Sciatic nerve (tissue), 2 donors: ENCODE results near the gene NAGPA. TPM values are rescaled to one million over a fixed set of nuclear protein-coding genes. Genes with fewer than 3 reads are reported as not detected.
"Not testable (repeated sequence)": the region's sequence is repeated elsewhere in the genome, so short reads cannot be mapped to it uniquely, and the experiment has no call there.

ENCODE experiments used
- ATAC-seq: fragments of 200-7000 bp; cut with Tn5 transposase; one replicate; pipeline ENCODE4 v1.9.1; 2020; ENCODE audit warnings: mild to moderate bottlenecking, moderate library complexity
- DNase-seq: peaks from one replicate; pipeline ENCODE4 v3.0.0-alpha.2; 2020; ENCODE audit warnings: low spot score
- intact Hi-C: fragments of 100-400 bp; cut with DNase I; formaldehyde crosslinking; loops from one replicate; pipeline ENCODE4 v1.14.2; 2022
- total RNA-seq: library from RNA; stranded (reverse); fragmentation: NEBNext Ultra II Directional; extraction: Animal tissue kit (Norgen Biotek cat#: 25700); gene quantifications from one replicate; pipeline ENCODE4 v1.2.1, GENCODE V29; 2021
- donor health status: DM: no; HTN: no; CAD: no.
- donor health status: DM: no; HTN: no; CAD: no.

The NAGPA gene
- total RNA-seq, 1 donor from 2014 or later = 11.5 TPM

GRCh38 chr16:5064915-5065314 is 31.2 kb upstream of the NAGPA start:
- DNase-seq = peak; percentile 54
- ATAC-seq = no peak
- intact Hi-C loops = no loop called here

- no peak for ATAC-seq
- DNase-seq = peak; percentile 23
- intact Hi-C loops = no loop called here
Measured at GRCh38 chr16:5062790-5063765, 29.3 kb upstream of the NAGPA start.

GRCh38 chr16:5062051-5062450 is 28.3 kb upstream of the NAGPA start:
- no peak for DNase-seq
- ATAC-seq = no peak
- intact Hi-C loops = no loop called here

GRCh38 chr16:5060073-5060641 is 26.4 kb upstream of the NAGPA start:
- ATAC-seq = no peak
- DNase-seq = no peak
- intact Hi-C loops = no loop called here

- DNase-seq (no peak), ATAC-seq (no peak)
- intact Hi-C loops = no loop called here
Measured at GRCh38 chr16:5059386-5060072, 25.8 kb upstream of the NAGPA start.

GRCh38 chr16:5058476-5058875 is 24.7 kb upstream of the NAGPA start:
- DNase-seq (no peak), ATAC-seq (peak; percentile 10)
- intact Hi-C loops = no loop called here

- intact Hi-C loops = no loop called here
- no peak for DNase-seq
- ATAC-seq = no peak
Measured at GRCh38 chr16:5056352-5056751, 22.6 kb upstream of the NAGPA start.

- intact Hi-C loops = no loop called here
- ATAC-seq = no peak
- no peak for DNase-seq
Measured at GRCh38 chr16:5054876-5055865, 21.4 kb upstream of the NAGPA start.

GRCh38 chr16:5046914-5047313 is 13.2 kb upstream of the NAGPA start:
- ATAC-seq (no peak), DNase-seq (no peak)
- intact Hi-C loops = no loop called here

- intact Hi-C loops = no loop called here
- DNase-seq (no peak), ATAC-seq (no peak)
Measured at GRCh38 chr16:5045499-5046115, 11.9 kb upstream of the NAGPA start.

GRCh38 chr16:5044581-5044980 is 10.8 kb upstream of the NAGPA start:
- ATAC-seq, intact Hi-C loops, DNase-seq: not testable (repeated sequence)

- intact Hi-C loops = no loop called here
- ATAC-seq (no peak), DNase-seq (no peak)
Measured at GRCh38 chr16:5044011-5044540, 10.3 kb upstream of the NAGPA start.

GRCh38 chr16:5042574-5043171 is 8.9 kb upstream of the NAGPA start:
- ATAC-seq = no peak
- DNase-seq = no peak
- intact Hi-C loops = no loop called here

- ATAC-seq (no peak), DNase-seq (no peak)
- intact Hi-C loops = no loop called here
Measured at GRCh38 chr16:5041600-5042133, 7.9 kb upstream of the NAGPA start.

GRCh38 chr16:5040451-5040850 is 6.7 kb upstream of the NAGPA start:
- intact Hi-C loops = no loop called here
- DNase-seq (no peak), ATAC-seq (no peak)

- intact Hi-C loops = no loop called here
- no peak for ATAC-seq
- no peak for DNase-seq
Measured at GRCh38 chr16:5036228-5037156, 2.8 kb upstream of the NAGPA start.

GRCh38 chr16:5035909-5036227 is 2.1 kb upstream of the NAGPA start:
- intact Hi-C loops = no loop called here
- no peak for DNase-seq

More at GRCh38 chr16:5035909-5036227, 2.1 kb upstream of the NAGPA start:
- no peak for ATAC-seq
